Coronary artery (tissue), 2 donors: ENCODE results near the gene NR1H4.
"Not testable (repeated sequence)": the region's sequence is repeated elsewhere in the genome, so short reads cannot be mapped to it uniquely, and the experiment has no call there.

ENCODE experiments used
- DNase-seq: peaks from one replicate; pipeline ENCODE4 v3.0.0-alpha.2; 2017; ENCODE audit warnings: low spot score
- H3K27ac ChIP-seq, 2 donors: fragments of 200-600 bp; sonication (generic); one replicate each; pipeline ENCODE4 v1.5.1; 2016 to 2019
- H3K4me3 ChIP-seq: fragments of 200-600 bp; sonication (generic); 2 replicates; pipeline ENCODE4 v1.5.1; 2016; ENCODE audit warnings: mild to moderate bottlenecking, moderate library complexity
- TF ChIP-seq, protein P1 (sequence below): fragments of 200-600 bp; sonication (generic); IDR thresholded peaks from one replicate; pipeline ENCODE4 v1.5.1; 2019; ENCODE audit warnings: antibody characterized with exemption

NR1H4 gene

DNA sequence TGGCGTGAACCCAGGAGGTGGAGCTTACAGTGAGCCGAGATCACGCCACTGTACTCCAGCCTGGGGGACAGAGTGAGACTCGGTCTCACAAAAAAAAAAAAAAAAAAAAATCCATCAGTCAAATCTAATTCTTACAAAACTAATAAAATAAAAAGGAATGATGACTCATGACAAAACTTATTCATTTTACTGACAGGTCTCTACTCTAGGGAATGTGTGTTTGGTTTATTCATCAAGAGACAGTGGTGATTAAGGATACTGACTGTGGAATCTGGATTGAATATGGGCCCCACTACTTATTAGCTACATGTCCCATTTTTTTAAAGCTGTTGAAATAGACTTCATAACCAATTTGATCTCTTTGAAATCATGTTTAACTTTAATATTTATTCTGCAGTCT lies 70.5 kb downstream of the NR1H4 start:
- DNase-seq, result no peak
- TF ChIP-seq, protein P1, sequence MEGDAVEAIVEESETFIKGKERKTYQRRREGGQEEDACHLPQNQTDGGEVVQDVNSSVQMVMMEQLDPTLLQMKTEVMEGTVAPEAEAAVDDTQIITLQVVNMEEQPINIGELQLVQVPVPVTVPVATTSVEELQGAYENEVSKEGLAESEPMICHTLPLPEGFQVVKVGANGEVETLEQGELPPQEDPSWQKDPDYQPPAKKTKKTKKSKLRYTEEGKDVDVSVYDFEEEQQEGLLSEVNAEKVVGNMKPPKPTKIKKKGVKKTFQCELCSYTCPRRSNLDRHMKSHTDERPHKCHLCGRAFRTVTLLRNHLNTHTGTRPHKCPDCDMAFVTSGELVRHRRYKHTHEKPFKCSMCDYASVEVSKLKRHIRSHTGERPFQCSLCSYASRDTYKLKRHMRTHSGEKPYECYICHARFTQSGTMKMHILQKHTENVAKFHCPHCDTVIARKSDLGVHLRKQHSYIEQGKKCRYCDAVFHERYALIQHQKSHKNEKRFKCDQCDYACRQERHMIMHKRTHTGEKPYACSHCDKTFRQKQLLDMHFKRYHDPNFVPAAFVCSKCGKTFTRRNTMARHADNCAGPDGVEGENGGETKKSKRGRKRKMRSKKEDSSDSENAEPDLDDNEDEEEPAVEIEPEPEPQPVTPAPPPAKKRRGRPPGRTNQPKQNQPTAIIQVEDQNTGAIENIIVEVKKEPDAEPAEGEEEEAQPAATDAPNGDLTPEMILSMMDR, result no peak
- Histone ChIP-seq H3K27ac (no peak overlapping the region), H3K4me3 (no peak overlapping the region)

DNA sequence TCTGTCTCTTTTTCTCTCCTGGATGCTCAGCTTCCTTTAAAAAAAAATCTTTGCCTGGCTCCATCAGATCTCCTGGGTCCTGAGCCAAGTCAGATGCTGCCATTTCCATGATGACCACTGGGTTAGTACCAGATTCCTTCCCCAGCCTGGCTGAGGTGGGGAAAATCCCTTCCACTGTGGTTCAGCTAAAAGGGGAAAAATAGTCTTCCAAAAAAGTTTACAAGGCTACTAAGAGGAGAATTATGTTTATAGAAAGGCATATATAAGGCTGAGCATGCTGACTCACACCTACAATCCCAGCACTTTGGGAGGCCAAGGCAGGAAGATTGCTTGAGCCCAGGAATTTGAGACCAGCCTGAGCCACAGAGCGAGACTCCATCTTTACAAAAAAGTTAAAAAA lies 71.4 kb downstream of the NR1H4 start:
- TF ChIP-seq, protein P1, result no peak
- H3K4me3 ChIP-seq, result no peak overlapping the region
- no peak for DNase-seq
- no peak overlapping the region for H3K27ac ChIP-seq

DNA sequence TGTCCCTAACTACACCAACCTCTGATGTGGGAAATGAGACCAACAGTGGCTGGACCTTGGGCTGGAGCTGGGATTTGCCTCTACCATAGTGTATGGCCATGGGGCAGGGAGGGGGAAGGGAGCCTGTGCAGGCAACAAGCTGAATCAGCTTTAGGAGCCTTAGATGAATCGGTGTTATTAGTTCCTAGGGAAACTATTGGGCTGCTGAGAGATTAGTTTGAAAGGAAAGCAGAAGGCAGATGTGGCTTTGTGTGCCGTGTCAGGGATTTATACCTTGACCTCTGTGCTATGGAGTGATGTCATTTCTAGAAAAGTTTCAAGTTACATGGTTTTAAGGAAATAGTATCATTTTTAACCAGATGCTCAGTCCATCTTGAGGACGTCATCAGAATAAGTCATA lies 80.3 kb downstream of the NR1H4 start:
- no peak for DNase-seq
- H3K27ac ChIP-seq, result no peak overlapping the region
- no peak overlapping the region for H3K4me3 ChIP-seq
- TF ChIP-seq, protein P1, result no peak

DNA sequence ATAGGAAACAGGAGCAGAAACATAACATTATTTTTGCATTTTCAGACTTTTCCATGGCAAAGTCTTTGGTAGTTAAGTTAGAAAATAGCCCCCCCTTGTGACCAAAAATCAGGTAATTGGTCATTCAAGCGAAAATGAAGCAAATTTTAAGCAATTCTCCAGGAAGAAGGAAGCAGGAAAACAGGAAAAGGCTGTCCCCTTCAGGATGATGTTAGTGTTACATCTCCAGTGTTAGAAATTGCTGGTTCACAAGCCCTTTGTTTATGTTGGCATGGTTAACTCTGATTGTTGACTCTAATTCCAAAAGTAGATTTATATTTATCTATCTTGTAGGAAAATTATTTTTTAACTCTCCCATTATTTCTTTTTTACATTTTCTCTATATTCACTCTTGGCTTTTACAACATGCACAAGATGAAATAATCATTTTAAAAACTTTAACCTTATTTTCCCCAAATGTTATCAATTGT lies 81.0 kb downstream of the NR1H4 start:
- TF ChIP-seq, protein P1, result peak; percentile 38
- no peak for DNase-seq
- Histone ChIP-seq H3K27ac (no peak overlapping the region), H3K4me3 (no peak overlapping the region)

DNA sequence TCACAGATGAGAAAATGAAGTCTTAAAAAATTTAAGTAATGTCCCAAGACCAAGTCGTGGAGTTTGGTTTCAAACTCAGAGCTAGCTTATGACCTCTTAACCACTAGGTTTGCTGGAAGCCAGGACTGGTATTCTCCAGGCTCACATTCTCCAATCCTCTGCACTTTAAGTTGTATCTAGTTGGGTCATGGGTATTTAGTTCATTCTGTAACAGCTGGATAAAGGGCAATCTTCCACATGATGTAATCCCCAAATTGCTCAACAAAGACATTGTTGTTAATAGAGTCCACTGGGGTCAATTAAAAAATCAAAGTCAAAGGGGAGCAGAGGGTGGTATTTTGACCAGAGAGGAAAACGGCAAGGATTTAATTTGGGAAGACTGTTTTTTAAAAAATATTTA lies 82.1 kb downstream of the NR1H4 start:
- TF ChIP-seq, protein P1, result no peak
- Histone ChIP-seq H3K27ac (no peak overlapping the region), H3K4me3 (no peak overlapping the region)
- DNase-seq, result no peak

DNA sequence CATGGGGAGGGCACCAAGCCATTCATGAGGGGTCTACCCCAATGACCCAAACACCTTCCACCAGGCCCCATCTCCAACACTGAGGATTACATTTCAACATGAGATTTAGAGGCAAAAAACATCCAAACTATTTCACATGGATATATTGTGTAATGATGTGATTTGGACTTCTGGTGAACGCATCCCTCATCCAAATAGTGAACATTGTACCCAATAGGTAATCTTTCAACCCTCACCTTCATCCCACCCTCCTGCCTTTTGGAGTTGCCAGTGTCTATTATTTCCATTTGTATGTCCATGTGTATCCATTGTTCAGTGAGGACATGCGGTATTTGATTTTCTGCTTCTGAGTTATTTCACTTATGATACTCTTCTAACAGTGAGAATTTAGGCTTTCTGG lies 83.7 kb downstream of the NR1H4 start:
- Histone ChIP-seq H3K4me3 (no peak overlapping the region), H3K27ac (no peak overlapping the region)
- no peak for DNase-seq
- TF ChIP-seq, protein P1, result no peak

DNA sequence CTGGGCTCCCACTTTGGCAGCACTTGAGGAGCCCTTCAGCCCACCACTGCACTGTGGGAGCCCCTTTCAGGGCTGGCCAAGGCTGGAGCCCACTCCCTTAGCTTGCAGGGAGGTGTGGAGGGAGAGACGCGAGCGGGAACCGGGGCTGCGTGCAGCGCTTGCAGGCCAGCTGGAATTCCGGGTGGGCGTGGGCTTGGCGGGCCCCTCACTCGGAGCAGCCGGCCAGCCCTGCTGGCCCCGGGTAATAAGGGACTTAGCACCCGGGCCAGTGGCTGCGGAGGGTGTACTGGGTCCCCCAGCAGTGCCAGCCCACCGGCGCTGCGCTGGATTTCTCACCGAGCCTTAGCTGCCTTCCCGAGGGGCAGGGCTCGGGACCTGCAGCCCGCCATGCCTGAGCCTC lies 85.6 kb downstream of the NR1H4 start:
- H3K4me3 ChIP-seq, H3K27ac ChIP-seq, DNase-seq: not testable (repeated sequence)

DNA sequence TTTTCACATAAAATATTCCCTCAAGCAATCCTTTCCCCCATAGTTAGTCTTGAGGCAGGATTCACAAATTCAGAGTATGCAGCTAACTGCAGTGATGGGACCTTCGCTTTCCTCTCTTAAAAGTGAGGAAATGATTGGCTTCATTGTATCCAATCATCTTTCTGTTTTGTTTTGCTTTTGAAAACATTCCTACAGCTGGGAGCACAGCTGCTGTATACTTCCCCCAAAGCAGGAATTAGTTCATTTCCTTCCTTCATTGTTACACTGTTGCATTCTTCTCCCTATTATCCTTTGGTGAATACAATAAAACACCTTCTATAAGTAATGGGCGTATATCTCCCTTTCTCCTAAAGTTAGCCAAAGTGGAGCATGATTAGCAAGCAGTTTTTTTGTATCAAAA lies 90.4 kb downstream of the NR1H4 start:
- H3K4me3 ChIP-seq, result no peak overlapping the region
- DNase-seq, result no peak
- TF ChIP-seq, protein P1, result no peak
- no peak overlapping the region for H3K27ac ChIP-seq
